EH (cell line): ENCODE data around the gene MYO1D.
"Not testable (repeated sequence)": the region's sequence is repeated elsewhere in the genome, so short reads cannot be mapped to it uniquely, and the experiment has no call there.

Experiments used
- DNase-seq: peaks from one replicate; pipeline ENCODE4 v3.0.0-alpha.2; 2015; ENCODE audit warnings: low read depth

The MYO1D gene

DNA sequence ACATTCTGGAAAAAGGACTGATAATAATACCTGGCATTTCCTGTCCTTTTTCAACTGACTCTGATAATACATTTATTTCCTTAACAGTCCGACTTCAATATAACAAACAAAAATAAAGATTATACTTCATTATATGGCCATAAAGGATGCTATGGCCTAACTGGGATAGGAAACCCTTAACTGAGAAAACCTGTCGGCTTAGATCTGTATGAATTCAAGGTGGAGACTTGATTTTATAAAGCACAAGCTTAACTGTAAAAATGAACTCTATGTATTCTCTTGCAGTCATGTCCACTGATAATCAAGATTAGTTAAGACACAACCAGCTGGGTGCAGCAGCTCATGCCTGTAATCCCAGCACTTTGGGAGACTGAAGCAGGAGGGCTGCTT, 102.2 kb downstream of the MYO1D start:
- no peak for DNase-seq

DNA sequence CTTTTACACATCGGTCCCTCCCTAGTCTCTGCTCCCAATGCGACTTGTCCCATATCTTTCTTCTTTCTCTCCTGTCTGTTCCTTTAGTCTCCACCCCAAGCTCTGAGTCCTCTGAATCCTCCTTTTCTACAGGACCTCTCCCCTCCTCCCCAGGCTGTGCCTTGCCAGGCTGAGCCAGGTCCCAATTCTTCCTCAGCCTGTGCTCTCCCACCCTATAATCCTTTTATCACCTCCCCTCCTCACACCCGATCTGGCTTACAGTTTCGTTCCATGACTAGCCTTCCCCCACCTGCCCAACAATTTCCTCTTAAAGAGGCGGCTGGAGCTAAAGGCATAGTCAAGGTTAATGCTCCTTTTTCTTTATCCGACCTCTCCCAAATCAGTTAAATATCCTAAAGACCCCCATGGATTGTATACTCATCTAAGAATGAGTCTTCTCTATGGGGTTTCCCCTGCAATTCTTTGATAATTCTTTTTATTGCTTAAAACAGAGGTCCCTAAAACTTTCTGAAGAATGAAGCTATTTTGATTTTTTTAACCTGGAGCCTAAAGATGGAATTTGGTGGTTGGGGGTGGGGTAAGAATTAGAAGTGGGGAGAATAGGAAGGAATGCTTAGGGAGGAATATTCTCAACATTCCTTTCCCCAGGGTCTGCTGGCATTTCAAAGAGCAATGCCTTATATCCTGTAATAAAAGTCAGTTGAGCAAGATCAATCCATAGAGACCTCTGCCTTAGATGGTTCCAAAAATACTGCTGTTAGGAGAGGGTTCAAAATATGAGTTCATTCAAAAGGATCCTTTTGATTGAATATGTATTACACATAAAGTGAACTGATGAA, 102.8 kb downstream of the MYO1D start:
- DNase-seq = peak; percentile 9

DNA sequence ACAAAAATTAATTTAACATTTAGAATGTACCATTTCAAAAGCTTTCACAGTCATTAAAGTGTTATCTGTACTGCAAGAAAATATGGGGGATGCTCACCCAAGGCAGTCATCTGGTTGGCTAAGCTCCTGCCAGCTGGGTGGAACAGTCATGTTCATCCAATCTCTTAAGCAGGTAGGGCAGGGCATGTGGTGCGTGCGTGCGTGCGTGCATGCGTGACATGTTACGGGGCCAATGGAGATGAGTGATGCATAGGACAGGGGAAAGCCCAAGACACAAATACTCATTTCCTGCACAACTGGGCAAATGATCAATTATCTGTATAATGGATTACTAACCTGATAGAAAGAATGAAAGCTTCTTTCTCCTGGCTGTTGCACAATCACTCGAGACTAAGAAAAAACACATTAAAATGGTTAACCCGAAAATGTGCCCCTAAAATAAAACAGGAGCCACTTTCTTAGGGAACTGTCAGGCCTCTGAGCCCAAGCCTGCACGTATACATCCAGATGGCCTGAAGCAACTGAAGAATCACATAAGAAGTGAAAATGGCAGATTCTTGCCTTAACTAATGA, 104.4 kb downstream of the MYO1D start:
- no peak for DNase-seq

DNA sequence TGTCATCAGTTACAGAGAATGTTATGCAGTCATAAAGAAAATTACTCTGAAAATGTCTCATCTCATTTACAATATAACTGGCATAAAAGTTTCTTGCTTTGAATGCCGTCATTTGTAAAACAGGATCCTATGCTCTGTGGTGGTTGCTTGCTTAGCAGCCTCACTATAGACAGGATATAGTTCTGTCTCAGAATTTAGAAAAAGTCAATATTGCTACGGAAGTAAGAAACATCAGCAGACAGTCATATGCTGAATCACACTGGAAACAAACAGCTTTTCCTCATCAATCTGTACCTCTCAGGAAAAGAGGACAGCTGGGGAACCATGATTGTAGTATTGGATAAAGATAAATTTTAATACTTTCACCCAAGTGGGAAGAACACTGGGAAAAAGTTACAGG, 105.5 kb downstream of the MYO1D start:
- DNase-seq = no peak

DNA sequence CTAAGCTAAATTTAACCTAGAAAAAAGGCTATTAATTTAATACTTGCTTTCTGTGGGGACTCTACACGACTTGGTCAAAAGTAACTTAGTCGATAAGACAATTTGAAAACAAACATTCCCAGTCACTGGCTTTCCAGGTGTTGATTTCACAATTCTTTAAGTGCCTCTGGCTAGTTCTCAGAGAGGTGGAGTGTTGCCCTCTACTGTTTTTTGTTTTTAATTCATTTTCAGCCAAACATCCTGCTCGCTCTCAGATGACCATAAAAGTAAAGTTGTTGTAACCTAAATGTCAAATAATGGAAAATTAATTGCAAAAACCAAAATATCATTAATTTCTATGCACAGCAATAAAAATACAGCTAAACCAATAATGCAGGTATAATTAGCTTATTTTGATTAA, 107.1 kb downstream of the MYO1D start:
- no peak for DNase-seq

DNA sequence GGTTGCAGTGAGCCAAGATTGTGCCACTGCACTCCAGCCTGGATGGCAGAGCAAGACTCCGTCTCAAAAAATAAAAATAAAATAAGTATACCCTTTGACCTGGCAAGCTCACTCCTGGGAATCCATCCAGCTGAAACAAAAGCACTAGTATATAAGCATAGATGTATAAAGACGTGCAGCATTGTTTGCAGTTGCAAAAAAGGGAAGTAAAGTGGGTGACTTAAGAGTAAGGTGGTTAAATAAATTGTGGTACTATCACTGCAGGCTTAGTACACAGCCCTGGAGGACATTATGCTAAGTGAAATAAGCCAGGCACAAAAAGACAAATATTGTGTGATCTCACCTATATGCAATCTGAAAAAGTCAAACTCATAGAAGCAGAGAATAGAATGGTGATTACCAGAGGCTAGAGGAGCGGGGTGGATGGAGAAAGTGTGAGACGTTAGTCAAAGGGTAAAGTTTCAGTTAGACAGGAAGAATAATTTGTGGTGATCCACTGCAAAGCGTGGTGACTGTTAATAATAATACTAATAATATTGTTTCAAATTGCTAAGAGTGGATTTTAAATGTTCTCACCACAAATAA, 113.0 kb downstream of the MYO1D start:
- DNase-seq = no peak

DNA sequence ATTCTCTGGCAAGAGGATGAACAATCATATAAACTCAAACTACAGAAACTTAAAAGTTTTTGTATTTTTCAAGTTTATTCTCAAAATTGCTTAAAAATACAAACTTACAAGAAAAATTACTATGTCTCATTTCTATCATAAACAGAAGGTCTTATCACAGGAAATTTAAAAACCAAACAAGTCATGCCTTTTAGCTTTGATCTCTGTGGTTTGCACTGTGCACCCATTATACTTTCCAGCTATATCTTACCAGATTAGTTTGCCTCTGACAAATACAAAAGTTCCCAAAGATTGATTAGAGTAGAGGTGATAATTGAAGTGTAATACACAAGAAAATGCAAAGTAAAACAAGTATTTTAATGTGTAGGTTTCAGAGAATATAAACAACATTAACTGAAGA, 117.4 kb downstream of the MYO1D start:
- no peak for DNase-seq

DNA sequence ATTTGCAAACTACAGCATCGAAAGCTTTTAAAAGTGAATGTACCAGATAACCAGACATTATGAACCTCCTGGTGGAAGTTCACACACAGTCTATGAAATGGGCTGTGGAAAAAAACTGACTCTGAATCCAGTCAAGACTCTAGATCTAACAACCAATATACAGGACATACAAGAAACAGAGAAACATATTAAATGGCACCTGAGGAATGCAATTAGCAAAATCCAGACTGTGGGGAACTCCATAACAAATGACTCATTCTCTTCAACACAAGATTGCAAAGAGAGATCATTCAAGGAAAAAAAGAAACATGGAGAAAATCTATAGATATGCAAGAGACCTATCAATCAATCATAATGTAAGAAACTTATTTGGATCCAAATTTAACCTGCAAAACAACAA, 119.0 kb downstream of the MYO1D start:
- peak; percentile 33 for DNase-seq

DNA sequence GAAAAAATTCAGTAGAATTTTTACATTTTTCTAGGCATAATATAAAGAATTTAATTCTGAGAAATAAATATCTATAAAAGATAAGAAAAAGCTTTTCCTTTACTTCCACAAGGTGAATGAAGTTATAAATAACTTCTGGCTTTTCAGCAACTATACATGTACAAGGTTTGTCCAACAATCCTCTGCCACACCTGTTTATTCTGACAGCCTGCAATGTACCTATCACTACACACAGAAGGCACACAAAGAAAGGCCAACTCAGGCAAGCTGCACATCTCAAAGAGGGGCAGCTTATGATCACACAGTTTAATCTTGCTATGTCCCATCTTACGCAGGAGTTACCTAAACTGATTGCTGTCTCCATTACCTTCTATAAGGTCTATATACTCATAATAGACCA, 120.2 kb downstream of the MYO1D start:
- DNase-seq = no peak

DNA sequence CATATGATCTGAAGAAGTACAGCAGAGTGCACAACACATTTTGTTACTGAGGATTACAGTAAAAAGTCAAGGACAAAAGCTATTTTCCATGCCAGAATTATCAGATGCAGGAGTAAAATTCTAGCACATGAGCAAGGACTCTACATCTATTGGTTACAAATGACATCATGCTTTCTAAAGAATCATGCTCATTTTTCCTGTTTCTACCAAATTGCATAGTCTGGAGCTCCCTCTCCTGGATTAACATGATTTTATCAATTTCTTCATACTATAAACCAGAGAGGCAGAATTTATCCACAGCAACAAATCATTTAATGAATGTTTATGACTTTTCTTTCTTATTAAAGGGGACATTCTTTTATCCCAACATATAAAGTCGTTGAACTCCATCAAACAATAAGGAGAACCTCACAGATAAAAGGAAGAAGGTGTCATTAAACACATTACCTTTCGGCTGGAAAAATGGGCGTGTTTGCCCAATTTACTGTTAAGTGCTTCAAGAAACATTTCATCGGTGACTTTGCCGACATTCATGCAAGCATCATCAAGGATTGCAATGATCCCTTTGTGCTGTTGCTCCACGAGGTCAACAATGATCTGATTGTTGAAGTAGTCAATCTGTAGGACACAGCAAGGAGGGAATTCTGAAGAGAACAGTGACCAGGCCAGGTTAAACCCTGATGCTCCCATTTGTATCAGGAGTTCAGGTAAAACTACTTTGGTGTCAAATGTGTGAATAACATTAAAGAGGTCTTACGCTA, 121.7 kb downstream of the MYO1D start:
- peak; percentile 72 for DNase-seq

DNA sequence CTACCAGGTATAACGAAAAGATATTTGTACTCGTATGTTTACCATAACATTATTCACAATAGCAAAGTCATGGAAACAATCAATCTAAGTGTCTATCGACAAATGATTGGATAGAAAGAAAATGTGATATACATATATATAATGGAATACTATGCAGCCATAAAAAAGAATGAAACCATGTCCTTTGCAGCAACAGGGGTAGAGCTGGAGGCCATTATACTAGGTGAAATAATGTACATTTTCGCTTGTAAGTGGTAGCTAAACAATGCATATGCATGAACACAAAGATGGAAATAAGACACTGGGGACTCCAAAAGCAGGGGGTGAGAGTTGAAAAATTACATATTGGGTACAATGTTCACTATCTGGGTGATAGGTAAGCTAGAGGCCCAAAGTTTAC, 124.0 kb downstream of the MYO1D start:
- DNase-seq = no peak

DNA sequence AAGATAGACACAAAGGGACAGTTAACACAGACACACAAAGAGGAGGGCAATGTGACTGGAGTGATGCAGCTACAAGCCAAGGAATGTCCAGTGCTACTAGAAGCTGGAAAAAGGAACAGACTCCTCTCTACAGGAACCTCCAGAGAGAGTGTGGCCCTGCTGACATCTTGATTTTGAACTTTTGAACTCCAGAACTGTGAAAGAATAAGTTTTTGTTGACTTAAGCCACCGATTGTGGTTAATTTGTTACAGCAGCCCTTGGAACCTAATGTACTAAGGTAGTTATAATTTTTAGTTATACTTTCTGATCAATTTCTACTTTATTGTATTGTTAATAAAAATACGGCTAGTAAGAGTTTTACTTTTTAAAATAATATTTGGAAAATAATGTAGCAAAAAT, 129.1 kb downstream of the MYO1D start:
- no peak for DNase-seq

DNA sequence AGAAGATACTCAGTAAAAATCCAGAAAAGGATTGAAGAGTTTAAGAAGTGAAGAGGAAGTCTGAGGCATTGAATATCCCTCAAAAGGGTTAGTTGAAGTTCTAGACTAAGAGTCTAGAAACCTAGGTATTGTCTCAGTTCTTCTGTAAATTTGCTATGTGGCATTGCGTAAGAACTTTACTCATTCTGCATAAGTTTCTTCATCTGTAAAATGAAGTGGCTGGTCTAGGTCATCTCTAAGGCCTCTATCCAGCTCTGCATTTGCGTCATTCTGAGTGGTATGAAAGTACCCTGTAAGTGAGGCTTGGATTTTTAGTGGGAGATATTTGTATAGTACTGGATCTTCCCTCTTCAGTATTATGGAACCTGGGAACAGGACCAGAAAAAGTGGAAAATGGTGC, 130.2 kb downstream of the MYO1D start:
- DNase-seq = peak; percentile 39

DNA sequence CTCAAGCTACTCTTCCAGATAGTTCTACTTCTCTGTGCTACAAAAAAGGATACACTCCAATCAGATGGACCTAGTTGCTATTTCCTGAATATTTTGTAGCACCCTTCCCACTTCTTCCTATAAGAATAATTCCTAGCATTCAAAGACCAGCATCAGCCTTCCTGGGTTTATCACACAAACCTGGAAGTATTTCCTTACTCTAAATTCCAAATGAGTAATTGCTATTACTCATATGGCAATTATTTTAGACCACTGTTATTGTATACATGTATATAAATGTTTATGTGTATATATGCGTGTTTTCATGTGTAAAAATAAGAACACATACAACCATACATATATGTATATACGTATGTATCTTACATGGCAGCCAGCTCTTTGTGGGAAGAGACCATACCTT, 130.6 kb downstream of the MYO1D start:
- DNase-seq = peak; percentile 4

DNA sequence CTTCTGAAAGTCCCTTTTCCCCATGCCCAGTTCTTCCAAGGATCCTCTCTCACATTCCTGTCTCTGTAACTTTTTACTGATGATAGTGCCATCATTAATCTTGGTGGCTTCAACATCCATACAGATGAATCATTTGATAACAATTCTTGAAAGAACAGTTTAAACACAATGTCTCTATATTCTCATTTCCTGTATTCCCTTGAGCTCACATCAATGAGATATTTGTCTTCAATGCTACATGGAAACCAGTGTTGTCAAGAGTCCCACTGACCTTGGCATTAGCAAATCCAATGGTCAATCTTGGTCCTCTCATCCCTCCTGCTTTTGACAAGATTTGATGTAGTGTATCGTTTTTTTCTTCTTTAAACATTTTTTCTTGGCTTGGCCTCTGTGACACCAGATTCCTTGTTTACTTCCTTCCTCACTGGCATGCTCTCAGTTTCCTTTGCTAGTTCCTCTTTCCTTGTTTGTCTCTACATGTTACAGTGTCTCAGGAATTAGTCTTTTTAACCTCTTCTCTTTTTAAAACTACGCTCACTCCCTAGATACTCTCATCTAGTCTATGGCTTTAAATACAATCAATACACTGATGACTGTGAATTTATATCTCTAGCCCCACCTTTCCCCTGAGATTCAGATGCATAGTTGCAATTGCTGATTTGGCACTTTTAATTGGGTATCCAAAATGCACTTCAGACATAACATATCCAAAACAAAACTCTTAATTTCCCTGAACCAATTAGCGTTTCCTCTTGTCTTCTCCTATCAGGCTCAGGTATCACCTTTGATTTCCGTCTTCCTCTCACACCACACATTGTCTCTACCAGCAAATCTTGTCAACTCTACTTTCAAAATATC, 134.0 kb downstream of the MYO1D start:
- DNase-seq = peak; percentile 27

DNA sequence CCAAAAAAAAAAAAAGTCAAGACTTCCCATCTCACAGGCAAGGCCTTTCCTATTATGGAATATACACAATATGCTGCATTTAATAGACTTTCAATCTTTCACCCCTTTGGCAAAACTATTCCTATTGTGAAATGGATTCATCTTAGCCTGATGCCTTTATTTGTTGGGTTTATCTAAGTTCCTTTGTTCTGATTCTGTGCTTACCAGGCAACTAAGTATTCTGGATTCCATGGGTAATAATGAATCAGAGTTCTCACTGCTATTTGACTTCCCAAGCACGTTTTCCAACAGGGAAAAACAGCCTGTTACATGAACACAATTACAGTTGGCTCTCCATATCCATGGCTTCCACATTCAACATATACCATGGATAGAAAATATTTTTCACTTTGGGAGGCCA, 135.5 kb downstream of the MYO1D start:
- DNase-seq = peak; percentile 20

DNA sequence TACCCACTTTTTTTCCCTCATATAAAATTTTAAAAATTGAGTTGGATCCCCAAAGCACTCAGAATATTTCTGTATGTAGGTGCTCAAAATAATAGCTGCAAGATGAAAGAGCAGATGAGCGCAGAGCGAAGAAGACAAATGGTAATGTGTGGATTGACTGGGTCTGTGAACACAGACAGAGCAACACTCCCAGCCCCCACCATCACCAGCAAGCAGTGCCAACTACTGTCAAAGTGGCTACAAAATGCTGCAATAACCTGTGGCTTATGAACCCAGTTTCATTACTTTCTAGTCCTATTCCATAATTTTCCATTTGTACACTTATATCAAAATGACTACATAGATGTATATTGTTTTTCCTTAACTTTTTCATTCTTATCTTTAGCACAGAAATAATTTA, 137.2 kb downstream of the MYO1D start:
- no peak for DNase-seq

DNA sequence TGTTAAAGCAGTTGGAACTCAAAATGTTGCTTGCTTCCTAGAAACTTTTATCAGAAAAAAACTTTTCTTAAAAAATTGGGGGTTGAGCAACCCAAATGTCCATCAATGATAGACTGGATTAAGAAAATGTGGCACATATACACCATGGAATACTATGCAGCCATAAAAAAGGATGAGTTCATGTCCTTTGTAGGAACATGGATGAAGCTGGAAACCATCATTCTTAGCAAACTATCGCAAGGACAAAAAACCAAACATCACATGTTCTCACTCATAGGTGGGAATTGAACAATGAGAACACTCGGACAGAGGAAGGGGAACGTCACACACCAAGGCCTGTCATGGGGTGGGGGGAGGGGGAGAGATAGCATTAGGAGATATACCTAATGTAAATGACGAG, 137.8 kb downstream of the MYO1D start:
- DNase-seq = not testable (repeated sequence)

DNA sequence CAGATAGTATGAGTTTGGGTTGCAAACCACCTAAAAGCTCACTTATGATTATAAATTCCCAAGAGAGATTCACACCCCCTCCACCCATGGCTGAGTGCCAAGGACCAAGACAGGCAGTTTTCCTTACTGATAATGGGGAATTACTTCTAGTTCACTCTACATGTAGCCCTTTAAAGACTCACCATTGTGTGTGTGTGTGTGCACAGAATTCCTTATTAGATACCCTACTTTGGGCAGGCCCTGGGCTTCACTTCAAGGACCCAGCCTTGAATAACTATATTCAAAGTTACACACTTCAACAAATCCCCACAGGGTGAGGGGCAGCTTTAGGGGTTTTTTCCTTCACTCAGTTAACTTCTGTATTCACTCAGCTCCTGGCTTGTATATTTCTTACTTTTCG, 143.5 kb downstream of the MYO1D start:
- no peak for DNase-seq

DNA sequence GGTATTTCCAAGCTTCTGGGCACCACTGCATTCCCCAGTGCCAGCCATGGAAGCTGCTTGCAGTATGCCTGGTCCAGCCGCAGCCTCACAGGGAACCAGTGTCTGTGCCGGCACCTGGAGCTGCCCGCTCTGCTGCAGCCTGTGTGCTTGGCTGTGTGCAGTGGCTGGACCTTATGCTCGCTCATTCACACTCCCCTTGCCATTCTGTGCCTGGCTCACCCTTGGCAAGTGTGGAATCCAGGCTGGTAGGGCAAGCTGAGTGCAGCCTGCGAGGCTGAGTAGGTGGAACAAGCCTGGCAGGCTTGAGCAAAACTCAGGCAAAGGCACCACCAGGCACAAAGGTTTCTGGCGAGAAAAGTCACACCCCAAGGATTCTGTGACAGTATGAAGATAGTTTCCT, 144.0 kb downstream of the MYO1D start:
- DNase-seq = no peak

DNA sequence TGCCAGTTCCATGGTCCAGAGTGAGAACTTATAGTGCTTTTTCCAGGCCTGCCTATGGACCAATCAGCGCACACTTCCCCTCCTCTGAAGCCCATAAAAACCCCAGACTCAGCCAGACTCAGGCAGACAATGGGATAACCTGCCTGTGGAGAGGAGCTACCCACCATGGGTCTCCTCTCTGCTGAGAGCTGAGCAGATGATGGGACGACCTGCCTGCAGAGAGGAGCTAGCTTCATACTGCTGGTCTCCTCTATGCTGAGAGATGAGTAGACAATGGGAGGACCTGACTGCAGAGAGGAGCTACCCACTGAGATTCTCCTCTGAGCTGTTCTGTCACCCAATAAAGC, 144.7 kb downstream of the MYO1D start:
- DNase-seq = no peak
